IgD-negative memory B cell (primary cell): Measurements from ENCODE around the gene EMD. TPM values are rescaled to one million over a fixed set of nuclear protein-coding genes. Genes with fewer than 3 reads are reported as not detected.
"Not testable (repeated sequence)": the region's sequence is repeated elsewhere in the genome, so short reads cannot be mapped to it uniquely, and the experiment has no call there.

Experiments
- H3K27ac Mint-ChIP-seq, 3 donors: one replicate each; pipeline ENCODE4 v1.8.0; 2020 to 2022; ENCODE audit warnings: mild to moderate bottlenecking in 3 of 3, mixed read lengths in 3 of 3, moderate library complexity in 1 of 3
- H3K27me3 Mint-ChIP-seq: one replicate; pipeline ENCODE4 v1.8.0; 2021; ENCODE audit warnings: mixed read lengths
- H3K36me3 Mint-ChIP-seq: one replicate; pipeline ENCODE4 v1.8.0; 2020; ENCODE audit warnings: mild to moderate bottlenecking, mixed read lengths
- H3K4me1 Mint-ChIP-seq, 3 donors: one replicate each; pipeline ENCODE4 v1.8.0; 2020 to 2022; ENCODE audit warnings: mixed read lengths in 3 of 3, mild to moderate bottlenecking in 1 of 3
- H3K4me3 Mint-ChIP-seq, 4 donors: one replicate each; pipeline ENCODE4 v1.8.0; 2020 to 2022; ENCODE audit warnings: mild to moderate bottlenecking in 4 of 4, mixed read lengths in 4 of 4, moderate library complexity in 3 of 4
- H3K9me3 Mint-ChIP-seq, 3 donors: one replicate each; pipeline ENCODE4 v1.8.0; 2020 to 2021; ENCODE audit warnings: mixed read lengths in 3 of 3, mild to moderate bottlenecking in 1 of 3
- polyA plus RNA-seq: library from polyadenylated mRNA; unstranded; fragments of 300-500 nt; fragmentation: Illumina TruSeq; gene quantifications from one replicate; pipeline ENCODE4 v1.2.3, GENCODE V29; 2021

EMD gene
- polyA plus RNA-seq, 1 donor from 2014 or later, result 32.4 TPM

DNA sequence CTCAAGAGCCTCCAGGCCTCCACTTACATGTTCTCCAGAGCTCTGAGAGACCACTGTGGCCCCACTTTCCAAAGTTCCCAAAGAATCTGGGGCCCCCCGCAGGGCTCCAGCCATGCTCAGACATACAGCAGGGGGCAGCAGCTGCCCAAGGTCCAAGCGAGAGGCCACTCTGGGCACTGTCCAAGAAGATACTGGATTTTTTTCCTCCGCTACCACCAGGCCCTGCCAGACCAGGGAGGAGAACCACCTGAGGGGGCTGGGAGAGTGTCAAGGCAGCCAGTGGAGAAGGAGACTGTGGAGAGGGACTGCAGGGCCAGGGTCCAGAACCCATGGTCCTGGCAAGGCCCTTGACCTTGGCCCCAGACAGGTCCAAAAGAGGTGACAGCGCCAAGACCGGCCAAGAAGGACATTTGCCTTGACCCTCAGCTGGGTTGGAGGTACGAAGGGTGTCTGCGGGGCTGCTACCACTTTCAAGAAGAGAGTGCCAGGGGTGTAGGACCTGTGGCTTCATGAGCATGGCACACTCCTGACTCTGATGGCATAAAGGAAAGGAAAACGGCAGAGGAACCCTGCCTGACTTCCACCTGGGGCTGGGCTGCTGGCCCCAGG lies 5.3 kb downstream of the EMD start:
- H3K27me3 Mint-ChIP-seq, result no peaks in the 10 kb centered on the region
- peaks cover 2% of the 10 kb centered on the region for H3K36me3 Mint-ChIP-seq
- H3K4me3 Mint-ChIP-seq, result peak overlapping the region in 3 of 4 donors; percentile 45 to 66 (median 63)
- H3K4me1 Mint-ChIP-seq, result peaks cover 4 to 7% (median 5%) of the 10 kb centered on the region in 3 donors
- no peaks in the 10 kb centered on the region for H3K9me3 Mint-ChIP-seq
- peak overlapping the region in 2 of 3 donors; percentile 87 for H3K27ac Mint-ChIP-seq

DNA sequence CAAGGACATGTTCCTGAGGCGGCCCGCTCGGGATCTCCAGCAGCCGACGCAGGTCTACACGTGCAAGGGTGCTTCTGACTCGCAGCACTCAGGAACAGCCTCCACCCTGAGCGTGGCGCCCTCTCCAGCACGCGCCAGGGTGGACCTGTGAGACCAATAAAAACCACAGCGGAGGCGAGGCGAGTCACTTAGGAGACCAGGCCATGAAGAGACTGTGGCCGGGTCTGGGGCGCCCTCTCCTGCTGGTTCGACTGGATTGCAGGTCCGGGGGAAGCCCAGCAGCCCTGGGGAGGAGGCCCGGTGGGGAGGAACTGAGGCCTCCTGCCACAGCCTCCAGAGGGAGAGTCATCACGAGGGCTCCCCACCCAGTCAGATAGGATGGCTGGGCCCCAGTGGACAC lies 9.0 kb downstream of the EMD start:
- H3K4me1 Mint-ChIP-seq, H3K4me3 Mint-ChIP-seq, H3K9me3 Mint-ChIP-seq: not testable (repeated sequence)

DNA sequence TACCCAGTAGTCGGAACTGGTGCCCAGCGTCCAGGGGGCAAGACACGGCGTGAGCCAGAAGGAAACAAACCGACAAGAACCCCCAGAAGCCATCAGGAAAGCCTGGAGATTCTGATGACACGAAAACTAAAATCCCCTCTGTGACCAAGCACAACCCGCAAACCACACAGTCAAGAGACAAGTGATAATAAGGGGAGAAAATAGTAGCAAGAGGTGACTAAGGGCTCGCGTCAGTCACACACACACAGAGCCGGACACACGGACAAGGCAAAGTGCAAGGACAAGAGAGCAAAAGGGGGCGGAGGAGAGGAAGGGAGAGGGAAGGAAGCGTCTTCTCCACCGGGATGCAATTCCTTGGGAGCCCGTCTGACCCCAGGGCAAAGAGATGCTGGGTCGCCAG lies 9.6 kb downstream of the EMD start:
- not testable (repeated sequence) for H3K27me3 Mint-ChIP-seq, H3K4me3 Mint-ChIP-seq, H3K9me3 Mint-ChIP-seq, H3K4me1 Mint-ChIP-seq, H3K27ac Mint-ChIP-seq, H3K36me3 Mint-ChIP-seq

More for the DNA sequence above, 9.0 kb downstream of the EMD start:
- not testable (repeated sequence) for H3K27ac Mint-ChIP-seq, H3K36me3 Mint-ChIP-seq, H3K27me3 Mint-ChIP-seq

DNA sequence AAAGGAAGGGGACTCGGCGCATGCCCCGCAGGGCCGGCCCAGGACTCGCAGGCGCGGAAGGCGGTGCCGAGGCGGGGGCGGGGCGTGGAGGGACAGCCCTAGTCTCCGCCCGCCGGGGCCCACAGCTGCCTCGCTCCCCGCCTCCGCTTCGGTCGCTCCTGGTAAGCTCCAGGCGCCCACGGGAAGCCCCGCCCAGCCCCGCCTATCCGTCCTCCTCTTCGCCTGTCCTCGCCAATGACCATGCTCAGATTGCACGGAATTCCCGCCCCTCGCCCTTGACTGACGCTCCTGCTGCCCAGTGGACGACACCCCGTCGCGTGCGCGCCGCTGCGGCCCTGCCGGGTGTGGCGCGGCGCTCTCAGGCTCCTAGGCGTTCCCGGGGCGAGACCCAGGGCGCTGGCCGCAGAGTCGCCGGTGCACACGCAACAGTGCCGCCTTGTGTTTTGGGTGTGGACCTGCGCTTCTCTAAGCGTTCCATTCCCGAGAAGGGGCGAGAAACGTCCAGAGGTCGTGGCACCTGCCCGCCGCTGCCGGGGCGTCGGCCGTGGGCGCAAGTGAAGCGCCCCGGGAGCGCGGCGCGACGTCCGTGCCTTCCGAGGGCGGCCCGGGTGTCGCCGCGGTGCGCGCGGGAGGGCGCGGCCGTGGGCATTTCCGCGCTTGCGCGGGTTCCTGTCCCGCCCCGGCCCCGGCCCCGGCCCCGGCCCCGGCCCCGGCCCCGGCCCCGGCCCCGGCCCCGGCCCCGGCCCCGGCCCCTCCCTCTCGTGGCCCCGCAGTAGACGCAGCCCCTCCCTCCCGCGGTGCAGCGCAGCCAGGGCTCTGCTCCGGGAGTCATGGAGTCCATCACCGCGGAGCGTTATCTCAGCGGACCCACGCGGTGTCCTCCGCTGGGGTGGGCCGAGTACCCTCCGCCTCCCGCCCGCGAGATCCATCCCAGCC lies 11.0 kb downstream of the EMD start:
- H3K4me3 Mint-ChIP-seq, H3K4me1 Mint-ChIP-seq, H3K9me3 Mint-ChIP-seq, H3K36me3 Mint-ChIP-seq, H3K27ac Mint-ChIP-seq, H3K27me3 Mint-ChIP-seq: not testable (repeated sequence)

DNA sequence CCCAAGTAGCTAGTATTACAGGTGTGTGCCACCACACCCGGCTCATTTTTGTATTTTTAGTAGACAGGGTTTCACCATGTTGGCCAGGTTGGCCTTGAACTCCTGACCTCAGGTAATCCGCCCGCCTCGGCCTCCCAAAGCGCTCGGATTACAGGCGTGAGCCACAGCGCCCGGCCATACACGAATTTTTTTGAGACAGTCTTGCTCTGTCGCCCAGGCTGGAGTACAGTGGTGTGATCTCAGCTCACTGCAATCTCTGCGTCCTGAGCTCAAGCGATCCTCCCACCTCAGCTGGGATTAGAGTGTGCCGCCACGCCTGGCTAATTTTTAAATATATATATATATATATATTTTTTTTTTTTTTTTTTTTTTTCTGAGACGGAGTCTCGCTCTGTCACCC lies 17.3 kb downstream of the EMD start:
- Mint-ChIP-seq H3K4me1 (peaks cover 7 to 14% (median 8%) of the 10 kb centered on the region in 3 donors), H3K4me3 (peak overlapping the region; percentile 28 to 99 (median 62)), H3K27ac (peak overlapping the region in 2 of 3 donors; percentile 32 to 67)
- not testable (repeated sequence) for H3K27me3 Mint-ChIP-seq, H3K9me3 Mint-ChIP-seq, H3K36me3 Mint-ChIP-seq

DNA sequence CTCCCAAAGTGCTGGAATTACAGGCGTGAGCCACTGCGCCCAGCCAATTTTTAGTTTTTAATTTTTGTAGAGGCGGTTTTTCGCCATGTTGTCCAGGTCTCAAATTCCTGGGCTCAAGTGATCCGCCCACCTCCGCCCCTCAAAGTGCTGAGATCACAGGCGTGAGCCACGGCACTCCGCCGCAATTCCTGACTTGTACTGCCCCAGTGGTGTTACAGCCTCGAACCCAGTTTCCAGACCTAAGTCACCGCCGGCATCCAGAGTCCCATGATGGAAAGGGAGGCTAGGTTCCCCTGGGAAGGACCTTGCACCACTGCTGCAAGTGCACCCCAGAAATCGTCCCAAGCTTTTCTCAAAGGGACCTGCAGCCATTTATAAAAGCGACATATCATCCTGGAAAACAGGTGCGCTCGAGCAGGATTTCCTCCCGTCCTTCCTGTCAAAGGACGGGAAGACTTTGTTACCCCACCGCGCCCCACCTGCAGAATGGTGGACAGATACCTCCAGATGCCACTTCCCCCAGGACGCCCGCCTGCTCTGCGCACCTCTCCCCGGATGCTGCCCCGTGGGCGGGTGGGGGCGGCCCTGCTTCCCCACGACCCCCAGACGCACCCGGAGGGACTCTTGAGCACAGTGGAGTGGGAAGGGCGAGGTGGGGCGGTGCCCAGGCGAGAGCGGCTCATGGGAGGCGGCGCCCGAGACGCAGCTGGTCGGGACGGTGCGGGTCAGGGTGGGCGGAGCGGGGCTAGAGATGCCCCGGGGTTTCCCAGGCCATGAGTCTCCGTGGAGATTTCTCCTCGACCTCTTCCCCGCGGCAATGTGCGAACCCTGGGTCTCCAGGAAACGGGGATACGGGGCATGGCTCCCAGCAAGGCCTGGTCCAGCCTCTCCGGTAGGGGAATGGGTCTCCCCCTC lies 18.1 kb downstream of the EMD start:
- no peaks in the 10 kb centered on the region for H3K27me3 Mint-ChIP-seq
- H3K4me1 Mint-ChIP-seq, result peaks cover 8 to 14% (median 10%) of the 10 kb centered on the region in 3 donors
- peak overlapping the region; percentile 94 to 97 (median 96) for H3K27ac Mint-ChIP-seq
- H3K4me3 Mint-ChIP-seq, result peak overlapping the region; percentile 94 to 99 (median 96)
- peaks cover 0 to 4% (median 0%) of the 10 kb centered on the region in 3 donors for H3K9me3 Mint-ChIP-seq
- H3K36me3 Mint-ChIP-seq, result peaks cover 6% of the 10 kb centered on the region

DNA sequence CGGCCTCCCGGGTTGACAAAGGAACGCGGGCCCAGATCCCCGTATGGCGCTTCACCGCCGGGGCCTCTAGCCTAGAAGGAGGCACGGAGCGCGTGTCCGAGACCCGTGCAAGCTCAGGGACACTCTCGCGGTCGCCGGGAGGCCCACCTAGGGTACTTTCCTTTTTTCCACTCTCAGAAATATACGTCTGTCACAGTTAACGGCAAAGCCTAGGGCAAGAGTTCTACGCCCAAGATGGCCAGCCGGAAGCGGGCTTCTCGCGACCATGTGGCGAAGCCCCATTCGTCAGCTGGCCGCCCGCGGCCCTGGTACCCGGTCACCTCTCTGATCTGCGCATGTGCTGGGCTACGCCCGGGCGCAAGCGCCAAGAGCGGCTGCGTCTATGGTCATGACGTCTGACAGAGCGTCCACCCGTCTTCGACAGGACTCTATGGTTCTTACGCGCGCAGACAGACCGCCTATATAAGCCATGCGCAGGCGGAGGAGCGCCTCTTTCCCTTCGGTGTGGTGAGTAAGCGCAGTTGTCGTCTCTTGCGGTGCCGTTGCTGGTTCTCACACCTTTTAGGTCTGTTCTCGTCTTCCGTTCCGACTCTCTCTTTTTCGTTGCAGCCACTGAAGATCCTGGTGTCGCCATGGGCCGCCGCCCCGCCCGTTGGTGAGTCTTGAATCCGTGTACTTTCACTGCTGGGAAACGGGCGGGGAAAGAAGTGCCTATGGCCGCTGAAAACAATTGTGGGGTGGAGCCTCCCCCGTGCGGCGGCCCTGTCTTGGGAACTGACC lies 19.0 kb downstream of the EMD start, which contains the start of gene RPL10:
Gene RPL10 (plus strand): TSS at position 490 of the 780 bp plus-strand sequence. CDS start 143 bp downstream, at position 633.
- Mint-ChIP-seq H3K9me3 (peaks cover 0 to 4% (median 0%) of the 10 kb centered on the region in 3 donors), H3K4me3 (peak within 1 kb of the TSS; percentile 94 to 99 (median 96)), H3K4me1 (peaks cover 10 to 14% (median 10%) of the 10 kb centered on the region in 3 donors), H3K27me3 (no peaks in the 10 kb centered on the region), H3K27ac (peak within 1 kb of the TSS; percentile 94 to 97 (median 96)), H3K36me3 (peaks cover 6% of the 10 kb centered on the region)

DNA sequence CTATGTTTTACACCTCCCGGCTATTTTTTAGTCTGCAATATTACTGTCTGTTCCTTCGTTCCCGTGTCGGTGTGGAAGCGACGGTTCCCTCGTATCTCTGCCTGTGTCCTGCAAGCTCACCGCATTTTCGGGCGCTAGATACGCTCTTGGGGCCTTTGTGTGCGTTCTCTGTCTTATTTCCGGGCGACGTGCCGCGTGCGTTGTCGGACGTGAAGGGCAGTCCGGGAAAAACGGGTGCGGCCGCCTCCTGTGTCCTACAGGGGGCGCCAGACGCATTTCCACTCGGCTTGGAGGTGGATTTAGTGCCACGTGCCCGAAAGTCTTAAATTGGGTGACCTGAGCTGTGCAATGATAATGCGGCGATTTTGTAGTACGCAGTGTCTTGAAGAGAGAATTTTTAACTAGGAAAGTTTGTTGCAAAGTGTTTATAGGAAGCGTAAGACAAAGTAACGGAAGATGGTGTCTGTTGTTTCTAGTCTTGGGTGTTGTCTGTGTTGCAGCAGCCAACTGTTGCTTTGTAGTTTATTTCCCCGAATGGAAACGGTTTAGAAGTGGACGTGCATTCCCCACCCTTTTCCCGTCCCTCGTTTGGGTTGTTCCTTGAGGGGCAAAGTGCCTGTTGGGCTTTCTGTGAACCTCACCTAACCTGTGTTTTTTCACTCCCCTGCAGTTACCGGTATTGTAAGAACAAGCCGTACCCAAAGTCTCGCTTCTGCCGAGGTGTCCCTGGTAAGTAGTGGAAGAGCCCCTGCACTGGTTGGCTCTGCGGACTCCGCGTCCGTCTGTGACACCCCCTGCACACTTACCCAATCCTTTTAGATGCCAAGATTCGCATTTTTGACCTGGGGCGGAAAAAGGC lies 19.8 kb downstream of the EMD start:
- H3K9me3 Mint-ChIP-seq, result peaks cover 0 to 4% (median 0%) of the 10 kb centered on the region in 3 donors
- H3K27me3 Mint-ChIP-seq, result no peaks in the 10 kb centered on the region
- H3K4me3 Mint-ChIP-seq, result peak overlapping the region; percentile 94 to 99 (median 96)
- peaks cover 6% of the 10 kb centered on the region for H3K36me3 Mint-ChIP-seq
- peaks cover 10 to 14% (median 10%) of the 10 kb centered on the region in 3 donors for H3K4me1 Mint-ChIP-seq
- H3K27ac Mint-ChIP-seq, result peak overlapping the region; percentile 94 to 97 (median 96)

DNA sequence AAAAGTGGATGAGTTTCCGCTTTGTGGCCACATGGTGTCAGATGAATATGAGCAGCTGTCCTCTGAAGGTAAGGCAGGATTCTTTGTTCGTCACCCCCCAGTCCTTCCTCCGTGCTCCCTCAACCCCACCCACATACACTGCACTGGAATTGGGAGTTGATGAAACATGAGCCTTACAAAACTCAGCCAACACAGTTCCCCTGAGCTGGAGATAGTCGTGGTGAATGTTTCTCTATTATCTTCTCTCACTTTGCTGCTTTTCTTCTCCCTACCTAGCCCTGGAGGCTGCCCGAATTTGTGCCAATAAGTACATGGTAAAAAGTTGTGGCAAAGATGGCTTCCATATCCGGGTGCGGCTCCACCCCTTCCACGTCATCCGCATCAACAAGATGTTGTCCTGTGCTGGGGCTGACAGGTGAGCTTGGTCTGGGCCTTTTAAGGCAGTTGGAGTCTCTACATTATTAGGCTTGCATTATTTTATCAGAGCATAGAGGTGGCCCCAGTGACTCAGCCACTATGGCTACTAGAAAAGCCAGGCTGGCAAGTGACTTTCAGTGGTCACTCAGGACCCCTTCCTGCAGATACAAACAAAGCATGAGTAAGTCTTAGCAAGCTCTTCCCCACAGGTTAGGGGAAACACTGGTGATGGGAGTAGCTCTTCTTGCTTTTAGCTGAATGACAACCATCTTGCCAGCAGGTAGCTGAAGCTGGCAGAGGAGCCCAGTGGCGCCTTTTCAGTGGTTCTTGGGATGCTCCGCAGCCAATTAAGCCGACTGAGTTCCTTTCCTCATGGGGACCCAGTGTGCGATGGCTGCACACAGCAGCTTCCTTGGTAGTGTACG lies 20.7 kb downstream of the EMD start:
- Mint-ChIP-seq H3K4me1 (peaks cover 10 to 14% (median 10%) of the 10 kb centered on the region in 3 donors), H3K9me3 (peaks cover 0 to 4% (median 0%) of the 10 kb centered on the region in 3 donors), H3K4me3 (peak overlapping the region; percentile 94 to 99 (median 96)), H3K27me3 (no peaks in the 10 kb centered on the region), H3K36me3 (peaks cover 6% of the 10 kb centered on the region), H3K27ac (peak overlapping the region; percentile 94 to 97 (median 96))

DNA sequence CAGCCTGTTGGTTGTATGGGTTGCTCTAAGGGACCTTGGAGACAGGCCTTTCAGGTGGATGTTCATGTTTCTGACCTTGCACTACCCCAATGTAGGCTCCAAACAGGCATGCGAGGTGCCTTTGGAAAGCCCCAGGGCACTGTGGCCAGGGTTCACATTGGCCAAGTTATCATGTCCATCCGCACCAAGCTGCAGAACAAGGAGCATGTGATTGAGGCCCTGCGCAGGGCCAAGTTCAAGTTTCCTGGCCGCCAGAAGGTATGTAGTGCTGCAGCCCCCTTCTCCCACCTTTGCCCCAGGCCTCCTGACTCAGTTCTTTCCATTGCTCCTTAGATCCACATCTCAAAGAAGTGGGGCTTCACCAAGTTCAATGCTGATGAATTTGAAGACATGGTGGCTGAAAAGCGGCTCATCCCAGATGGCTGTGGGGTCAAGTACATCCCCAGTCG lies 21.3 kb downstream of the EMD start:
- H3K36me3 Mint-ChIP-seq, H3K27me3 Mint-ChIP-seq, H3K9me3 Mint-ChIP-seq: not testable (repeated sequence)
- H3K4me3 Mint-ChIP-seq, result peak overlapping the region in 3 of 4 donors; percentile 68 to 94 (median 94)
- peaks cover 10 to 14% (median 10%) of the 10 kb centered on the region in 3 donors for H3K4me1 Mint-ChIP-seq
- H3K27ac Mint-ChIP-seq, result peak overlapping the region; percentile 62 to 97 (median 96)

DNA sequence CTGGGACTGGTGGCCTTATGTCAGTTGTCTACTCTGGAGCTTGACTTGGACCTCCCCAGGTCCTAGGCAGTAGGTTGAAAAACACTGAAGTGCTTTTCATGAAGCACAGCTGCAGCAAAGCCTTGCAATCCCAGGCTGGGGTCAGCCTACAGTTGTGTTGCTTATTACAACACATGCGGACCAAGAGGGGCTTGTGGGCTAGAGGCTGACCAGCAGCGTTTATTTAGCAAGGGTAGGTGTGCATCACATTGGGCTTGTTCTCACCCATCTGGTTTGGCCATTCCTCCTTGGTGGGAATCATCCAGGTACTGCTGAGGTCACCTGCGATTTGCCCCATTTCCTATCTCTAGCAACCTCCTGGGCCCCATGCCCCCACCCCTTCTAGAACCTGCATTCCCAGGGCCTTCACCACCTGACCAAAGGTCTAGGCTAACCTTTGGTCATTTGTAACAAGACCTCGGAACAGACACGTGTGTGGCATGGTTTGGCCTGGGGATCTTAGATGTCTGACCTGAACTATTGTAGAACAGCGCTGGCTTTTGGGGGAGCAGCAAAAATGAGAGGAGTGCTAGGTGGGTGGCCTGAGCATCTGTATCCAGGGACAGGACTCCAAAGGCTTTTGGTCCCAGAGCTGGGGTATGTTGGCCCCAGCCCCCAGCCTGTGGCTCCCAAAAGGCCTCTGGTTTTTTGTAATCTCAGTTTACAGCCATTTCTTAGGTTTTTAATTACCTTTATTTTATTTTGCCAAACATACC lies 22.1 kb downstream of the EMD start:
- Mint-ChIP-seq H3K4me3 (peak overlapping the region in 3 of 4 donors; percentile 34 to 94 (median 43)), H3K36me3 (peaks cover 6% of the 10 kb centered on the region), H3K27me3 (no peaks in the 10 kb centered on the region), H3K4me1 (peaks cover 10 to 14% (median 10%) of the 10 kb centered on the region in 3 donors), H3K9me3 (peaks cover 0 to 4% (median 0%) of the 10 kb centered on the region in 3 donors), H3K27ac (peak overlapping the region; percentile 62 to 97 (median 78))
